Measurements from ENCODE around the gene SHD.
"Not testable (repeated sequence)": the region's sequence is repeated elsewhere in the genome, so short reads cannot be mapped to it uniquely, and the experiment has no call there.

Gene SHD, protein sequence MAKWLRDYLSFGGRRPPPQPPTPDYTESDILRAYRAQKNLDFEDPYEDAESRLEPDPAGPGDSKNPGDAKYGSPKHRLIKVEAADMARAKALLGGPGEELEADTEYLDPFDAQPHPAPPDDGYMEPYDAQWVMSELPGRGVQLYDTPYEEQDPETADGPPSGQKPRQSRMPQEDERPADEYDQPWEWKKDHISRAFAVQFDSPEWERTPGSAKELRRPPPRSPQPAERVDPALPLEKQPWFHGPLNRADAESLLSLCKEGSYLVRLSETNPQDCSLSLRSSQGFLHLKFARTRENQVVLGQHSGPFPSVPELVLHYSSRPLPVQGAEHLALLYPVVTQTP

DNA sequence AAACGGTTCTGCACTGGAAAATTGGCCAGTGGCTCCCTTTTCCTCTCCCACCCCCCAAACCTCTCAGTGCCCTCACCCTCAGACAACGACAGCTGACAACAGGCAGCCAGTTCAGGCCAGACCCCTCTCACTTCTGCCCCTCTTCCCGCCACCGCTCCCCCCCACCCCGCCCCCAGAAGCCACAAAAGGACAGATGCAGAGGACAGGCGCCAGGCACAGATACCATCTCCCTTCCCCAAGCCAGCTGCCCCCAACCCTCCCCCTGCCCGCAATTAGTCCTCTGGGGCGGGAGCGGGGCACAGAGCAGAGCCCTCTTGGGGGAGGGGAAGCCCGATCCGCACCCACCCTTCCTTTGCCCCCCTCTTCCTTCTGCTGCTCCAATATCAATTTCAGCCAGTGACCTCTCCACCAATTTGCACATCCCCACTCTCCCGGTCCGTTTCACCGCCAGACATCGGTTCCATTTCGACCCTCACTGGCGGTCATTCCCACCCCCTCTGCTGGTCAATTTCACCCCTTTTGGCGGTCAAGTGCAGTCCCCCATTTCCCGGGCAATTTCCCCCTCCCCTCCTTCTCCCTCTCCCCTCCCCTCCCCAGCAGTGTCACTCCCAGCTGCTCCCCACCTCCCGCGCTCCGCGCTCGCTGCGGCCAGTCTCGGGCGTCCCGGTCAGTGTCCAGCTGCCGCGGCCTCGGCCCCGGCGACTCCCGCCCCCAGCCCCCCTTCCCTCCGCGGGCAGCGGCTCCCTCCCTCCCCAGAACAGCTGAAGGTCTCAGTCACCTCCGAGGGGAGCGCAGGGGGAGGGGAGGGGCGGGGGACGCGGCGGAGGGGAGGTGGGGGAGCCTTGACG lies at the start of gene SHD:
SHD (plus strand) TSS at position 848 of the 848 bp plus-strand sequence. CDS start 798 bp downstream, outside the sequence.
- no peak for DNase-seq

DNA sequence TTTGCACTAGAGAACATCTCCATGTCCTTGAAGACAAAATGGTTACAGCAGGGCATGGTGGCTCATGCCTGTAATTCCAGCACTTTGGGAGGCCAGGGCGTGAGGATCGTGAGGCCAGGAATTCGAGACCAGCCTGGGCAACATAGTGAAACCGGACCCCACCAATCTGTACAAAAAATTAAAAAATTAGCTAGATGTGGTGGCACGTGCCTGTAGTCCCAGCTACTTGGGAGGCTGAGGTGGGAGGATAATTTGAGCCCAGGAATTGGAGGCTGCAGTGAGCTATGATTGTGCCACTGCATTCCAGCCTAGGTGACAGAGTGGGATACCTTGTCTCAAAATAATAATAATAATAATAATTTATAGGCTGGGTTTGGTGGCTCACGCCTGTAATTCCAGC lies 48.8 kb upstream of the SHD start:
- DNase-seq: not testable (repeated sequence)

DNA sequence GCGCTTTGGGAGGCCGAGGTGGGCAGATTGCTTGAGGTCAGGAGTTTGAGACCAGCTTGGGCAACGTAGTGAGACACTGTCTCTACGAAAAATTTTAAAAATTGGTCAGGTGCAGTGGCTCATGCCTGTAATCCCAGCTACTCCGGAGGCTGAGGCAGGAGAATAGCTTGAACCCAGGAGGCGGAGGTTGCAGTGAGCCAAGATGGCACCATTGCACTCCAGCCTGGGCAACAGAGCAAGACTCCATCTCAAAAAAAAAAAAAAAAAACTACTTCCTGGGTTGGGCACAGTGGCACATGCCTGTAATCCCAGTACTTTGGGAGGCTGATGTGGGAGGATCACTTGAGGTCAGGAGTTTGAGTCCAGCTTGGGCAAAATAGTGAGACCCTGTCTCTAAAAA lies 47.5 kb upstream of the SHD start:
- DNase-seq: not testable (repeated sequence)

DNA sequence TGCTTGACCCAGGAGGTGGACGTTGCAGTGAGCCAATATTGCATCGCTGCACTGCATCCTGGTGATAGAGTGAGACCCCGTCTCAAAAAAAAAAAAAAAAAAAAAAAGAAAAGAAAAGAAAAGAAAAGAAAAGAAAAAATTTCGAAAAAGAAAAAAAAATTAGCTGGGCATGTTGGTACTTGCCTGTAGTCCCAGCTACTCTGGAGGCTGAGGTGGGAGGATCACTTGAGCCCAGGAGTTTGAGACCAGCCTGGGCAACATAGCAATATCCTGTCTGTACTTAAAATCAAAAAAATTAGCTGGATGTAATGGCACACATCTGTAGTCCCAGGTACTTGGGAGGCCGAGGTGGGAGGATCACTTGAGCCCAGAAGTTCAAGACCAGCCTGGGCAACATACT lies 46.9 kb upstream of the SHD start:
- not testable (repeated sequence) for DNase-seq

DNA sequence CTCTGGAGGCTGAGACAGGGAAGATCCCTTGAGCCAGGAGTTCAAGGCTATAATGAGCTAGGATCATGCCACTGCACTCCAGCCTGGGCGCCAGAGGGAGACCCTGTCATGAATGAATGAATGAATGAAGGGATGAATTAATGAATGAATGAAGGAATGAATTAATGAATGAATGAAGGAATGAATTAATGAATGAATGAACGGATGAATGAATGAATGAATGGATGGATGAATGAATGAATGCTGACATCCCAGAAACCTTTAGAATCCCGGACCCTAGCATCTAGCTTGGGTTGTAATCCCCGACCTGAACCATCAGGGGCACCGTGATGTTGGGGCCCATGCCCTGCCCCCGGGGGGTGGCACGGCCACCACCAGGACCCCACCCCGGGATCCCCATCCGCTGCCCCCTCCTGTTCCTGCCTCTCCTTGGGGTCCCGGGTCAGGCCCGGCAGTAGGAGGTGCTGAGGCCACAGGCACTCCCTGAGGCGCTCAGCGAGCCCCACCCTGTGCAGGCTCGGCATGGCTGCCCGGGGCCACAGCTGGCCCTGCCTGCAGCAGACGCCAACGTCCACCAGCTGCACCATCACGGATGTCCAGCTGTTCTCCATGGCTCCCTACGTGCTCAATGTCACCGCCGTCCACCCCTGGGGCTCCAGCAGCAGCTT lies 46.3 kb upstream of the SHD start:
- no peak for DNase-seq

DNA sequence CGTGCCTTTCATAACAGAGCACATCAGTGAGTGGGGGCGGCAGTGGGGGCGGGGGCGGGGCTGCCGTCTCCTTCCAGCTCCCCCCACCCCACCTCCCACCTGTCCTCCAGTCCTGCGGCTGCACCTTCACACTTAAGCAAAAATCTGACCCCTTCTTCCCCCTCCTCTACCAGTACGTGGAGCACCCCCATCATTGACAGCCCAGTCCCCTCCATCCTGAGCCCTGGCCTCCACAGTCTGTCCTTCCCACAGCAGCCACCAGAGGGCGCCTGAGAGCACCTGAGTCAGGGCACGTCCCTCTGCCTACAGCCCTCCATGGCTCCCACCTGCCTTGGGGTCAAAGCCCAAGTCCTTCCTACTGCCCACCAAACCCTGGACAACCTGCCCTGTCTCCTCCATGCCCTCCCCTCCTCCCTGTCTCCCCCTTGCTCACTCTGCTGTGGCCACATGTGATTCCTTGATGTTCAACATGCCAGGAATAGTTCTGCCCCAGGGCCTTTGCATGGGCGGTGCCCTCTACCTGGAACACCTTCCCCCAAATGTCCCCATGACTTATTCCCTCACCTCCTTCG lies 45.7 kb upstream of the SHD start:
- peak; percentile 72 for DNase-seq

DNA sequence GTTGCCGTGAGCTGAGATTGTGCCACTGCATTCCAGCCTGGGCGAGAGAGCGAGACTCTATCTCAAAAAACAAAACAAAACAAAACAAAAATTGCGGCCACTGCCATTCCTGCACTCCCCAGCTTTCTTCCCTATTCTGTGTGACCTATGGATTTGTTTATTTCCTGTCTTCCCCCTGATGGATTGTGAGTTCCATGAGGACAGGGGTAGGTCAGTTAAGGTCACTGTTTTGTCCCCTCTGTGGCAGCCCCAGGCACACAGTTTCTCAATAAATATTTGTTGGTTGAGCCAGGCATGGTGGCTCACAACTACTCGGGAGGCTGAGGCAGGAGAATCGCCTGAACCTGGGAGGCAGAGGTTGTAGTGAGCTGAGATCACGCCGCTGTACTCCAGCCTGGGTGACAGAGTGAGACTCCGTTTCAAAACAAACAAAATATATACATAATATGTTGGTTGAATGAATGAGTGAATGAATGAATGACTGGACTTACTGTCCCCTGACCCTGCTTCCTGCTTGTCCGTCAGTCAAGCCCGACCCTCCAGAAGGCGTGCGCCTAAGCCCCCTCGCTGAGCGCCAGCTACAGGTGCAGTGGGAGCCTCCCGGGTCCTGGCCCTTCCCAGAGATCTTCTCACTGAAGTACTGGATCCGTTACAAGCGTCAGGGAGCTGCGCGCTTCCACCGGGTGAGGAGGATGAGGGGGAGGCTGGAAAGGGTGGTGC lies 44.8 kb upstream of the SHD start:
- no peak for DNase-seq

DNA sequence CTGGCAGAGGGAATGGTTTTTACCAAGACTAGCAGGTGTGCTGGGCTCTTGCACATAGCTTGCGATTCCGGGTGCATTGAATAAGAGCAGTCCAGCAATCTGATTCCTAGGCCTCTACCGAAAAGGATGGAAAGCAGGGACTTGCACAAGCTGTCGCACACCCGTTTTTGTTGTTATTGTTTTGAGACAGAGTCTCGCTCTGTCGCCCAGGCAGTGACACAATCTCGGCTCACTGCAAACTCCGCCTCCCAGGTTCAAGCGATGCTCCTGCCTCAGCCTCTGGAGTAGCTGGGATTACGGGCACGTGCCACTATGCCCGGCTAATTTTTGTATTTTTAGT lies 44.2 kb upstream of the SHD start:
- DNase-seq: no peak

DNA sequence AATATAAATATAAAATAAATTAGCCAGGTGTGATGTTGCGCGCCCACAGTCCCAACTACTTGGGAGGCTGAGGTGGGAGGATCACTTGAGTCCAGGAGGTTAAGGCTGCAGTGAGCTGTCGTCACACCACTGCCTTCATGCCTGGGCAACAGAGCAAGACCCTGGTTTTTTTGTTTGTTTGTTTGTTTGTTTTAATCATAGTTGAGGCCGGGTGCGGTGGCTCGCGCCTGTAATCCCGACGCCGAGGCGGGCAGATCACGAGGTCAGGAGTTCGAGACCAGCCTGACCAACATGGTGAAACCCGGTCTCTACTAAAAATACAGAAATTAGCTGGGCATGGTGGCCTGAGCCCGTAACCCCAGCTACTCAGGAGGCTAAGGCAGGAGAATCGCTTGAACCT lies 41.6 kb upstream of the SHD start:
- DNase-seq: not testable (repeated sequence)

DNA sequence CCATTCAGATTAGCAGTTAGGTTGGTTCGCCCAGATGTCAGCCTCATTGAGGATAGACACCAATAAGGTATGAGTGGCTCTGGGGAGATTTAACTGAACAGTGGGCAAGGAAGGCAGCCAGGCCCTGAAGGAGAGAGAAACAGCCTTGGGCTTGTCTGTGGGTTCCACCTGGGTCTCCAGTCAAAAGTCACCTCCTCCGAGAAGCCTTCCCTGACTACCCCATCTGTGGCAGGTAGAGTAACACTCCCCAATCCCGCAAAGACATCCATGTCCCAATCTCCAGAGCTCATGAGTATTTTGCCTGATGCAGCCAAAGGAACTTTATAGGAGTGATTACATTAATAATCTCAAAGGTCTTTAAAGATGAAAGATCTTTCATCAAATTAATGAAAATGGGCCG lies 40.2 kb upstream of the SHD start:
- no peak for DNase-seq

DNA sequence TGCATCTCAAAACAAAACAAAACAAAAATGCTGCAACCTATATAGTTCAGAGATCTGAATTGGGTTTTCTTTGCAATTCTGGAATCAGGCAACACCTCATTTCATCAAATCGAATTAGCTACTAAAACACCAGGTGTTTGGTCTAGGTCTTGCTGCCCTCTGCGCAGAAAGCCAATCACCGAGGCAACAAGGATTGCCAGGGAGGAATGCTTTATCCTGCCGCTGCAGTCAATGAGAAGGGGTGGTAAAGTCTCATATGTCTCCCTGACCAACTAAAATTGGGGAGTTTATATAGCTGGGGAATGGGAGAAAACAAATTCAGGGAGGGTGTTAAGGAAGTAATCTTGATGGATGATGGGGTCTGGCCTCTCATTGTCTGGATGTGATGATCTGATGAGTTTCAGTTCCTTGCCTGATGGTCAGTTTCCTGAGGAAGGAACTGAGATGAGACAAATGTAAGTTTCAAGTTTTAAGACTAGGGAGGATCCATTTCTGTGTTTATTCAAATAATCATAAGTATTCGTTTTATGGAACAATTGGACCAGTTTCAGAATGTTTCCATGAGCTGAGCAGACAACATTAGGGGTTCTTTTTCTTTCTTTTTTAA lies 37.1 kb upstream of the SHD start:
- DNase-seq: no peak

DNA sequence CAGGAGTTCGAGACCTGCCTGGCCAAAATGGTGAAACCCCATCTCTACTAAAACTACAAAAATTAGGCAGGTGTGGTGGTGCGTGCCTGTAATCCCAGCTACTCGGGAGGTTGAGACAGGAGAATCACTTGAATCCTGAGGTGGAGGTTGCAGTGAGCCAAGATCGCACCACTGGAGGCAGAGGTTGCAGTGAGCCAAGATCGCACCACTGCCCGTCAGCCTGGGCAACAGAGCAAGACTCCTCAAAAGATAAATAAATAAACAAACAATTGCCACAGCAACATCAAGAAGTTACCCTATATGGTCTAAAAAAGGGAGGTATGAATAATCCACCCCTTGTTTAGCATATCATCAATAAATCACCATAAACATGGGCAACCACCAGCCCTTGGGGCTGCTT lies 33.1 kb upstream of the SHD start:
- not testable (repeated sequence) for DNase-seq

DNA sequence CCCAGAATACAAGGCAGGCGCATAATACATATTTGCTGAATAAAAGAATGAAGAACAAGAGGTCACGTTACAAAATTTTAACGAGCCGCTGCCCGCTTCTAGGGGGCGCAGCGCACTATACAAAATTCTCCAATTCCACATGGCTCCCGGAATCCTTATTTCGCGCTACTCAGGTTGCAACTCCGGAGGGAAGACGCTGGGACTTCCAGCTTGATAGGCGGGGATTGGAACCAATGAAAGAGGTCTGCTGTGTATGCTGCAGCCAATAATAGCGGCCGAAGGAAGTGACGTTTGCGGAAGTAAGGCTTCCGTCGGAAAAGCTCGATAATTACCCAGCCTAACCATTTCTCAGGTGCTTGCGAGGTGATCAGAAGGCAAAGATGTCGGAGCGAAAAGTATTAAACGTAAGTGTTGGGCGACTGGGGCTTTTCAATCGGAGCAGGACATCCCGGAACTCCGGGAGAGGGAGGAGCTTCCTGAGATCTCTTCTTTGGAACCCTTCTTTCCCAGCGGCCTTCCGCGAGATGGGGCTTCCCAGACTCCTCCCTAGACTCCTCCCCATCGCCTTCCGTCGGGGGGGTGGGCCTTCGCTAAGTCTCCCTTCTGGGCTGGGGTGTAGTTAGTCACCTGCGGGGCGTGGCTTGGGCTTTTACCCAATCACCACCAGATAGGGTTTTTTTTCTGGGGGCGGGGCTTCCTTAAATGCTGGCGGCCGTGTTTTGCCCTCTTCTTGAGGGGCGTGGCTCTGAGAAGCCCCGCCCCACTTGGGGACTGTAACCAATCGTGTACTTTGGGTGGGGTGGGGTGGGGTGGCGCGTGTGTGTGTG lies 32.1 kb upstream of the SHD start, which contains the start of gene YJU2:
YJU2 (plus strand) TSS at position 314 of the 827 bp plus-strand sequence; CDS start at position 381, 67 bp downstream.
- peak; percentile 98 for DNase-seq

DNA sequence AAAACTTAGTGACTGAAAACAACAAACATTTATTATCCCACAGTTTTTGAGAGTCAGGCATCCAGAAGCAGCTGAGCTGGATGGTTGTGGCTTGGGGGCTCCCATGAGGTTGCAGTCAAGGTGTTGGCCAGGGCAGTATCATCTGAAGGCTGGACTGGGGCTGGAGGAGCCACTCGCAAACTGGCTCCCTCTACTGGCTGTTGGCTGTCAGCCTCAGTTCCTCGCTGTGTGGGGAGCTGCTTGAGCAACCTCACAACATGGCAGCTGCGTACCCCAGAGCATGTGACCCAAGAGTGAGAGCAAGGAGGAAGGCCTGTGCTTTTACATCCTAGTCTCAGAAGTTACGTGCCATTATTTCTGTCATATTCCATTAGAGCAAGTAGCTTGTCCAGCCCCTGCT lies 22.5 kb upstream of the SHD start:
- no peak for DNase-seq

DNA sequence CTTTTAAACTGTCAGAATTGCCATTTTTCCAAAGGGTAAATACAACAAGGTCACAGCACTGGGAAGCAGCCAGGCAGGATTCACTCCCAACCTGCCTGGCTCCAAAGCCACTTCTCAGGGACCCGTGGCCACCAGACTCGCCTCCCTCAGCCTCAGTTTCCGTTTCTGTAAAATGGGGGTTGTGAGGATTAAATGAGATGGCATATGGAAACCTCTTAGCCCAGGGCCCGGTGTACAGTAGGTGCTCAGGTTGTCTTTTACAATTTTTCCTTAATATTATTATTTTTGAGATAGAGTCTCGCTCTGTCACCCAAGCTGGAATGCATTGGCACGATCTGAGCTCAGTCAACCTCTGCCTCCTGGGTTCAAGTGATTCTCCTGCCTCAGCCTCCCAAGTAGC lies 22.0 kb upstream of the SHD start:
- no peak for DNase-seq

DNA sequence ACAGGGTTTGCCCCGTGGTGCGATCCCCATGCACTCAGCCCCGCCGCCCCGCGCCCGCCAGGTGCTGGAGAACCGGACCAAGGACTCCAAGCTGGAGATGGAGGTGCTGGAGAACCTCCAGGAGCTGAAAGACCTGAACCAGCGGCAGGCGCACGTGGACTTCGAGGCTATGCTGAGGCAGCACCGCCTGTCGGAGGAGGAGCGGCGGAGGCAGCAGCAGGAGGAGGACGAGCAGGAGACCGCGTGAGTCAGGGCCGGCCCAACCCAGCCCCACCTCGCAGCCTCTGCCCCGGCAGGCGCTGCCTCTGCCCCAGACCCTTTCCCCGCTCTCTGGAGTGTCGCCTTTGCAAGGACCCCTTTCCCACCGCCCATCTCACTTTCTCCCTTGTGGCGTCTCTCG lies 20.9 kb upstream of the SHD start:
- no peak for DNase-seq

DNA sequence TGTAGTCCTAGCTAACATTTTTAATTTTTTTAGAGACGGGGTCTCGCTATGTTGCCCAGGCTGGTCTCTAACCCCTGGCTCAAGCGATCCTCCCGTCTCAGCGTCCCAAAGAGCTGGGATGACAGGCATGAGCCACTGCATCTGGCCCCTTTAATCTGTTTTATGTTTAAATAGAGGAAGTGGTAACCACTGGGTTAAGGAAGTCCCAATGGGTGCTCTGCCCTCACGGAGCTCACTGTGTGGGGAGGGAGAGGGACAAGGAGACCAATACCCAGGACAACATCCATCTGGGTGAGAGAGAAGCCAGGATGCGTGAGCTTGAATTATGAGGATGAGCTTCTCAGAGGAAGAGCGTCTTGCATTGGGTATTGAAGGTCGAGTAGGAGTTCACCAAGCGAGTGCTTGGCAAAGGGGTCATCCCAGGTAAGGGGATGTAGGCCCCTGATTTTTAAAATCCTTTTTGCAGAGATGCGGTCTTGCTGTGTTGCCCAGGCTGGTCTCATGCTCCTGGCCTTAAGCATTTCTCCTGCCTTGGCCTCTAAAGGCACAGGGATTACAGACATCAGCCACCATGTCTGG lies 18.4 kb upstream of the SHD start:
- DNase-seq: no peak

DNA sequence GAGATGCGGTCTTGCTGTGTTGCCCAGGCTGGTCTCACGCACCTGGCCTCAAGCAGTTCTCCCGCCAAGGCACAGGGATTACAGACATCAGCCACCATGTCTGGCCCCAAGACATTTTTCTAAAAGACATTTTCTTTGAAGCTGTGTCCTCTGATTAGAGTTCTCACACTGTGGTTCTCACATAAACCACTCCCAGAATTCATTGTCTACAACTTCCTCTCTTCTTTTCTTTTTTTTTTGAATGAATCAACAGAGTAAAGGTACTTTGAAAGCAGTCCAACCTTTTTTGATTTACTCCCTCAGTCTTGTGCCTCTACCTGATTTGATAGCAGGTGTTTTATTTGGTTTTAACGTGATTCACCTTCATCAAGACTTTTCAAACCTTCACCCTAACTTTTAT lies 14.3 kb upstream of the SHD start:
- DNase-seq: no peak

DNA sequence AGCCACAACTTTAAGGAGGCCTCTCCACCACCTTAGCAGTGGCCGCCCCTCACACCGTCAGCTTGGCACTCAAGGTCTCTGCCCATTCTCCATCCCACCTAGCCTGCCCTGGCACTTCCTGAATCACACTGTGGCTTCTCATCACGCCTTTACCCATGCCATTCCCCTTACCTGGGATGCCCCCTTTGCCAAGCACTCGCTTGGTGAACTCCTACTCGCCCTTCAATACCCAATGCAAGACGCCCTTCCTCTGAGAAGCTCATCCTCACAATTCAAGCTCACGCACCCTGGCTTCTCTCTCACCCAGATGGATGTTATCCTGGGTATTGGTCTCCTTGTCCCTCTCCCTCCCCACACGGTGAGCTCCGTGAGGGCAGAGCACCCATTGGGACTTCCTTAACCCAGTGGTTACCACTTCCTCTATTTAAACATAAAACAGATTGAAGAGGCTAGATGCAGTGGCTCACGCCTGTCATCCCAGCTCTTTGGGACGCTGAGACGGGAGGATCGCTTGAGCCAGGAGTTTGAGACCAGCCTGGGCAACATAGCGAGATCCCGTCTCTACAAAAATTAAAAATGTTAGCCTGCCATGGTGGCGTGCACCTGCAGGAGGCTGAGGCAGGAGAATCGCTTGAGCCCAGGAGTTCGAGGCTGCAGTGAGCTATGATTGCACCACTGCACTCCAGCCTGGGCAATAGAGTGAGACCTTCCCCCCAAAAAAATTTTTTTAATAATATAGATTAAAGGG lies 12.6 kb upstream of the SHD start:
- DNase-seq: no peak
